Cardiac septum (tissue), 1 donor: ENCODE measurements around the gene NKD2. TPM values are rescaled to one million over a fixed set of nuclear protein-coding genes. Genes with fewer than 3 reads are reported as not detected.

ENCODE experiments used
- microRNA-seq: library from miRNA; unstranded; fragments of <30 nt; microRNA quantifications from one replicate; pipeline ENCODE4 v1.2.0, GENCODE V29; 2020
- total RNA-seq: library from RNA; stranded (reverse); fragmentation: NEBNext Ultra II Directional; extraction: Animal tissue kit (Norgen Biotek cat#: 25700); gene quantifications from one replicate; pipeline ENCODE4 v1.2.1, GENCODE V29; 2021
- donor health status: DM: no; HTN: no; CAD: no.

NKD2 gene
- total RNA-seq, 1 donor from 2014 or later = 3.6 TPM

Small RNA genes within 50 kb of the gene (microRNA-seq; reads per million reads assigned to microRNA genes)
- gene MIR4635 = not detected

Other genes starting within 250 kb of the NKD2 start
- gene ZDHHC11B, start 224.1 kb upstream of the NKD2 start, total RNA-seq = 5.5 TPM
- gene ZDHHC11, start 157.8 kb upstream of the NKD2 start, total RNA-seq = 10.6 TPM
- gene BRD9, start 116.0 kb upstream of the NKD2 start, total RNA-seq = 25.9 TPM
- 0.57 TPM for gene TRIP13, start 115.9 kb upstream of the NKD2 start, total RNA-seq
- 127 TPM for gene SLC12A7, start 103.3 kb downstream of the NKD2 start, total RNA-seq
- 0.05 TPM for gene SLC6A19, start 192.8 kb downstream of the NKD2 start, total RNA-seq
- gene SLC6A18, start 216.6 kb downstream of the NKD2 start, total RNA-seq = not detected